SK-N-SH treated with all-trans-retinoic acid at 6 μM for 48 hours (cell line): Measurements from ENCODE around the gene MAFB.

ENCODE experiments used
- ATAC-seq: fragments of 200-7000 bp; cut with Tn5 transposase; 3 replicates; pipeline ENCODE4 v1.9.1; 2020; ENCODE audit warnings: mild to moderate bottlenecking, moderate library complexity
- ARNTL ChIP-seq: fragments of 450-650 bp; formaldehyde crosslinking; IDR thresholded peaks from 2 replicates; pipeline ENCODE4 v1.5.0; 2020; ENCODE audit warnings: low read depth, mild to moderate bottlenecking, moderate library complexity, borderline replicate concordance
- CSDC2 ChIP-seq: fragments of 250-450 bp; sonication (Bioruptor Pico); IDR thresholded peaks from 2 replicates; pipeline ENCODE4 v1.5.0; 2020; ENCODE audit warnings: mild to moderate bottlenecking, moderate library complexity
- ESRRG ChIP-seq: fragments of 250-450 bp; sonication (Bioruptor Pico); IDR thresholded peaks from 2 replicates; pipeline ENCODE4 v1.6.1; 2021; ENCODE audit warnings: mild to moderate bottlenecking
- GLIS3 ChIP-seq: fragments of 250-450 bp; sonication (Bioruptor Pico); IDR thresholded peaks from 2 replicates; pipeline ENCODE4 v1.5.0; 2020; ENCODE audit warnings: mild to moderate bottlenecking, moderate library complexity
- OSR1 ChIP-seq: fragments of 250-450 bp; sonication (Bioruptor Pico); IDR thresholded peaks from 2 replicates; pipeline ENCODE4 v1.8.0; 2022; ENCODE audit warnings: moderate library complexity, mild to moderate bottlenecking, inconsistent platforms
- RARB ChIP-seq: fragments of 250-450 bp; sonication (Bioruptor Pico); IDR thresholded peaks from 2 replicates; pipeline ENCODE4 v1.8.0; 2021; ENCODE audit warnings: mild to moderate bottlenecking, moderate library complexity
- SNAI2 ChIP-seq: fragments of 250-450 bp; sonication (Bioruptor Pico); IDR thresholded peaks from 2 replicates; pipeline ENCODE4 v1.5.0; 2020; ENCODE audit warnings: mild to moderate bottlenecking, moderate library complexity
- TCF4 ChIP-seq: fragments of 250-450 bp; sonication (Bioruptor Pico); IDR thresholded peaks from 2 replicates; pipeline ENCODE4 v1.8.0; 2021; ENCODE audit warnings: mild to moderate bottlenecking, moderate library complexity, borderline replicate concordance
- TOX ChIP-seq: fragments of 250-450 bp; sonication (Bioruptor Pico); IDR thresholded peaks from 2 replicates; pipeline ENCODE4 v1.8.0; 2021; ENCODE audit warnings: mild to moderate bottlenecking, moderate library complexity, borderline replicate concordance
- ZC3H10 ChIP-seq: fragments of 250-450 bp; sonication (Bioruptor Pico); IDR thresholded peaks from 2 replicates; pipeline ENCODE4 v1.5.1; 2021; ENCODE audit warnings: mild to moderate bottlenecking, moderate library complexity
- ZFP3 ChIP-seq: fragments of 250-450 bp; sonication (Bioruptor Pico); IDR thresholded peaks from 2 replicates; pipeline ENCODE4 v1.5.0; 2020; ENCODE audit warnings: mild to moderate bottlenecking, moderate library complexity
- ZFP30 ChIP-seq: fragments of 450-650 bp; formaldehyde crosslinking; IDR thresholded peaks from 2 replicates; pipeline ENCODE4 v1.5.0; 2022; ENCODE audit warnings: mild to moderate bottlenecking, moderate library complexity
- ZNF565 ChIP-seq: fragments of 450-650 bp; formaldehyde crosslinking; conservative IDR thresholded peaks from 2 replicates; pipeline ENCODE4 v1.5.0; 2020; ENCODE audit warnings: low read depth, mild to moderate bottlenecking, moderate library complexity
- ZNF70 ChIP-seq: fragments of 450-650 bp; formaldehyde crosslinking; IDR thresholded peaks from 2 replicates; pipeline ENCODE4 v1.5.0; 2020; ENCODE audit warnings: mild to moderate bottlenecking, moderate library complexity
- ZNF8 ChIP-seq: fragments of 450-650 bp; formaldehyde crosslinking; IDR thresholded peaks from 2 replicates; pipeline ENCODE4 v1.5.0; 2020; ENCODE audit warnings: mild to moderate bottlenecking, moderate library complexity
- TF ChIP-seq, protein P1 (sequence below): fragments of 250-450 bp; sonication (Bioruptor Pico); IDR thresholded peaks from 2 replicates; pipeline ENCODE4 v1.5.1; 2020; ENCODE audit warnings: low read depth, mild to moderate bottlenecking, moderate library complexity
- TF ChIP-seq, protein P2 (sequence below): fragments of 250-450 bp; sonication (Bioruptor Pico); IDR thresholded peaks from 2 replicates; pipeline ENCODE4 v1.8.0; 2021; ENCODE audit warnings: low read depth, mild to moderate bottlenecking, moderate library complexity, borderline replicate concordance
- TF ChIP-seq, protein P3 (sequence below): fragments of 250-450 bp; sonication (Bioruptor Pico); IDR thresholded peaks from 2 replicates; pipeline ENCODE4 v1.8.0; 2020; ENCODE audit warnings: mild to moderate bottlenecking, moderate library complexity, borderline replicate concordance
- TF ChIP-seq, protein P4 (sequence below): fragments of 250-450 bp; sonication (Bioruptor Pico); IDR thresholded peaks from 2 replicates; pipeline ENCODE4 v1.5.0; 2020; ENCODE audit warnings: mild to moderate bottlenecking, moderate library complexity

The MAFB gene

DNA sequence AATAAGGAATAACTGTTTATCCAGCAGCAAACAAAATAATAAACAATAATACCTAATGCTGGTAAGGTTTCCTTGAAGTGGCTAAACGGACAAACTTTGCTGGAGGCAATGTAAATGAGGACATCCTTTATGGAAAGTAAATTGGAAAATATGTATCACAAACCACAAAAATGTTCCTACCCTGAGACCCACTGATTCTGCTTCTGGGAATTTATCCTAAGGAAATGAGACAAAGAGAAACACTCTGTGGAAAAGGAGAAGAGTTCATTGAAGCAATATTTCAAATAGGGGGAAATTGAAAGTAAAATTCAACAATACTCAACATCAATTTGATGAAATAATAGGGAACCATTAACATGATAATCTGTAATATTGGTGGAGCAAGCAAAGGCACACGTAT is 37.9 kb downstream of the MAFB start (continued):
- TF ChIP-seq, protein P1, sequence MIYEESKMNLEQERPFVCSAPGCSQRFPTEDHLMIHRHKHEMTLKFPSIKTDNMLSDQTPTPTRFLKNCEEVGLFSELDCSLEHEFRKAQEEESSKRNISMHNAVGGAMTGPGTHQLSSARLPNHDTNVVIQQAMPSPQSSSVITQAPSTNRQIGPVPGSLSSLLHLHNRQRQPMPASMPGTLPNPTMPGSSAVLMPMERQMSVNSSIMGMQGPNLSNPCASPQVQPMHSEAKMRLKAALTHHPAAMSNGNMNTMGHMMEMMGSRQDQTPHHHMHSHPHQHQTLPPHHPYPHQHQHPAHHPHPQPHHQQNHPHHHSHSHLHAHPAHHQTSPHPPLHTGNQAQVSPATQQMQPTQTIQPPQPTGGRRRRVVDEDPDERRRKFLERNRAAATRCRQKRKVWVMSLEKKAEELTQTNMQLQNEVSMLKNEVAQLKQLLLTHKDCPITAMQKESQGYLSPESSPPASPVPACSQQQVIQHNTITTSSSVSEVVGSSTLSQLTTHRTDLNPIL, result no peak
- TF ChIP-seq, protein P2, sequence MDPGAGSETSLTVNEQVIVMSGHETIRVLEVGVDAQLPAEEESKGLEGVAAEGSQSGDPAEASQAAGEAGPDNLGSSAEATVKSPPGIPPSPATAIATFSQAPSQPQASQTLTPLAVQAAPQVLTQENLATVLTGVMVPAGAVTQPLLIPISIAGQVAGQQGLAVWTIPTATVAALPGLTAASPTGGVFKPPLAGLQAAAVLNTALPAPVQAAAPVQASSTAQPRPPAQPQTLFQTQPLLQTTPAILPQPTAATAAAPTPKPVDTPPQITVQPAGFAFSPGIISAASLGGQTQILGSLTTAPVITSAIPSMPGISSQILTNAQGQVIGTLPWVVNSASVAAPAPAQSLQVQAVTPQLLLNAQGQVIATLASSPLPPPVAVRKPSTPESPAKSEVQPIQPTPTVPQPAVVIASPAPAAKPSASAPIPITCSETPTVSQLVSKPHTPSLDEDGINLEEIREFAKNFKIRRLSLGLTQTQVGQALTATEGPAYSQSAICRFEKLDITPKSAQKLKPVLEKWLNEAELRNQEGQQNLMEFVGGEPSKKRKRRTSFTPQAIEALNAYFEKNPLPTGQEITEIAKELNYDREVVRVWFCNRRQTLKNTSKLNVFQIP (CRISPR knock-in tag), result no peak
- no peak for TF ChIP-seq ZNF70 (CRISPR knock-in tag)

DNA sequence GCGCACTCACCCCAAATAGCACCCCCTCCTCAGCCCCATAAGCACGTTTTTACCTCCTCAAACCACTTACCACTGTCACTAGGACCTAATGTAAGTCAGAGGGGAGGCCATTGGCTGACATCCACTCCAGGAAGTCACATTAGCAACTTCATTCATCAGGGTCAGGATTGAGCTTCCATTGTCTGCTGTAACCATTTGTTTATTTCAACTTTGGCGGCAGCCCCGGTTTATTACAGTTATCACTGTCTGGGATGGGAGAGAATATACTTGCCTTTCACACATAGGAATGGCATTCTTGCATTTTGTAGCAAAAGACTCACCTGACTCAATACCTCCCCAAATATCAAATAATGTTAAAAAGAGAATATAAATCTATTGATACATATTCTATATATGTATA is 38.3 kb downstream of the MAFB start:
- TF ChIP-seq TOX (CRISPR knock-in tag), result no peak
- TF ChIP-seq, protein P3, sequence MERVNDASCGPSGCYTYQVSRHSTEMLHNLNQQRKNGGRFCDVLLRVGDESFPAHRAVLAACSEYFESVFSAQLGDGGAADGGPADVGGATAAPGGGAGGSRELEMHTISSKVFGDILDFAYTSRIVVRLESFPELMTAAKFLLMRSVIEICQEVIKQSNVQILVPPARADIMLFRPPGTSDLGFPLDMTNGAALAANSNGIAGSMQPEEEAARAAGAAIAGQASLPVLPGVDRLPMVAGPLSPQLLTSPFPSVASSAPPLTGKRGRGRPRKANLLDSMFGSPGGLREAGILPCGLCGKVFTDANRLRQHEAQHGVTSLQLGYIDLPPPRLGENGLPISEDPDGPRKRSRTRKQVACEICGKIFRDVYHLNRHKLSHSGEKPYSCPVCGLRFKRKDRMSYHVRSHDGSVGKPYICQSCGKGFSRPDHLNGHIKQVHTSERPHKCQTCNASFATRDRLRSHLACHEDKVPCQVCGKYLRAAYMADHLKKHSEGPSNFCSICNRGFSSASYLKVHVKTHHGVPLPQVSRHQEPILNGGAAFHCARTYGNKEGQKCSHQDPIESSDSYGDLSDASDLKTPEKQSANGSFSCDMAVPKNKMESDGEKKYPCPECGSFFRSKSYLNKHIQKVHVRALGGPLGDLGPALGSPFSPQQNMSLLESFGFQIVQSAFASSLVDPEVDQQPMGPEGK (CRISPR knock-in tag), result no peak
- no peak for TF ChIP-seq OSR1
- no peak for TF ChIP-seq ZNF8 (CRISPR knock-in tag)
- no peak for ATAC-seq

DNA sequence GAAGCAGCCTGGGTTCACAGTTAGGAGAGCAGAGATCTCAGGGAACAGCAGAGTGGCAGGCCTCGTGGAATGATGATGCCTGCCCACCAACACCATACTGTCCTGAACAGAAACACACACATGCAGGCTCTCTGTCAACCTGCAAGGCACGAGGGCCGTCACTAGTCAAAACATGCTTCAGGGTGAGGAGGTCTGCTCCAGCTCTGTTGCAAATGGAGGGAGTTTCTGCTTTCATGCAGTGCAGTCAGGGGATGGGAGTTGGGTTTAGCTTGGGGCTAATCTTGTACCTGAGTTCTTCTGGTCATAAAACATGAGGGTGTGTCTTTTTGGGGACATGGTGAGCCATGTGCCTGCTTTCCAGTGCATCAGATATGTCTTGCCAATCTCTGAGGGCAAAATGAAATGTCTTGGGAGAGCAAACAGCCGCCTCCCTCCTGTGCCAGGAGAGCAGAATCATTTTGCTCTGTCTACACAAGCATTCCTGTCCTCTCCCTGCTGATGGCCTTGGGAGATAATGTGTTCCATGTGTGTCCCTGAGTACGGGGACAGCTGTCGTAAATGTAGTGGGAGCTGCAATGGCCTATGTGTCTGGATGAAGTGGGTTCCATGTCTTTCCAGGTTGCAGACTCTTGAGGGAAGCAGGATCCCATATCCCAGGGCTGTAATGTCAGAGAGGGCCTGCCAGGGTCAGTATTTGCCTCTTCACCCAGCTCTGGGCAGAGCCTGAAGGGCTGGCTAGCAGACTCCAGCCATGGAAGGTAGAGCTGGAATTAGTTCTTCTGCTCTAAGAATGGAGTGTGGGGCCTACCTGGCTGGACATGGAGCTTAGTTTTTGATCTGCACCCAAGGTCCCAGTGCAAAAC is 40.6 kb downstream of the MAFB start:
- ATAC-seq, result no peak
- TF ChIP-seq ZNF565 (CRISPR knock-in tag) (no peak), TOX (CRISPR knock-in tag) (no peak), ZFP30 (CRISPR knock-in tag) (no peak), ZFP3 (CRISPR knock-in tag) (no peak), CSDC2 (CRISPR knock-in tag) (no peak), ZC3H10 (CRISPR knock-in tag) (no peak), RARB (CRISPR knock-in tag) (no peak), TCF4 (CRISPR knock-in tag) (no peak), SNAI2 (no peak), ZNF8 (CRISPR knock-in tag) (no peak), ZNF70 (CRISPR knock-in tag) (no peak), ARNTL (CRISPR knock-in tag) (no peak), GLIS3 (CRISPR knock-in tag) (no peak), ESRRG (CRISPR knock-in tag) (no peak)
- TF ChIP-seq, protein P4, sequence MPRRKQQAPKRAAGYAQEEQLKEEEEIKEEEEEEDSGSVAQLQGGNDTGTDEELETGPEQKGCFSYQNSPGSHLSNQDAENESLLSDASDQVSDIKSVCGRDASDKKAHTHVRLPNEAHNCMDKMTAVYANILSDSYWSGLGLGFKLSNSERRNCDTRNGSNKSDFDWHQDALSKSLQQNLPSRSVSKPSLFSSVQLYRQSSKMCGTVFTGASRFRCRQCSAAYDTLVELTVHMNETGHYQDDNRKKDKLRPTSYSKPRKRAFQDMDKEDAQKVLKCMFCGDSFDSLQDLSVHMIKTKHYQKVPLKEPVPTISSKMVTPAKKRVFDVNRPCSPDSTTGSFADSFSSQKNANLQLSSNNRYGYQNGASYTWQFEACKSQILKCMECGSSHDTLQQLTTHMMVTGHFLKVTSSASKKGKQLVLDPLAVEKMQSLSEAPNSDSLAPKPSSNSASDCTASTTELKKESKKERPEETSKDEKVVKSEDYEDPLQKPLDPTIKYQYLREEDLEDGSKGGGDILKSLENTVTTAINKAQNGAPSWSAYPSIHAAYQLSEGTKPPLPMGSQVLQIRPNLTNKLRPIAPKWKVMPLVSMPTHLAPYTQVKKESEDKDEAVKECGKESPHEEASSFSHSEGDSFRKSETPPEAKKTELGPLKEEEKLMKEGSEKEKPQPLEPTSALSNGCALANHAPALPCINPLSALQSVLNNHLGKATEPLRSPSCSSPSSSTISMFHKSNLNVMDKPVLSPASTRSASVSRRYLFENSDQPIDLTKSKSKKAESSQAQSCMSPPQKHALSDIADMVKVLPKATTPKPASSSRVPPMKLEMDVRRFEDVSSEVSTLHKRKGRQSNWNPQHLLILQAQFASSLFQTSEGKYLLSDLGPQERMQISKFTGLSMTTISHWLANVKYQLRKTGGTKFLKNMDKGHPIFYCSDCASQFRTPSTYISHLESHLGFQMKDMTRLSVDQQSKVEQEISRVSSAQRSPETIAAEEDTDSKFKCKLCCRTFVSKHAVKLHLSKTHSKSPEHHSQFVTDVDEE (CRISPR knock-in tag), result no peak
- TF ChIP-seq, protein P2 (CRISPR knock-in tag), result no peak
- TF ChIP-seq, protein P1, result no peak
